ENCODE data around the gene KCNK15. TPM values are rescaled to one million over a fixed set of nuclear protein-coding genes. Genes with fewer than 3 reads are reported as not detected.
"Not testable (repeated sequence)": the region's sequence is repeated elsewhere in the genome, so short reads cannot be mapped to it uniquely, and the experiment has no call there.

KCNK15 gene
- total and polyA plus RNA-seq, 3 donors from 2014 or later = 4.4 to 23.4 (median 16.9) TPM

DNA sequence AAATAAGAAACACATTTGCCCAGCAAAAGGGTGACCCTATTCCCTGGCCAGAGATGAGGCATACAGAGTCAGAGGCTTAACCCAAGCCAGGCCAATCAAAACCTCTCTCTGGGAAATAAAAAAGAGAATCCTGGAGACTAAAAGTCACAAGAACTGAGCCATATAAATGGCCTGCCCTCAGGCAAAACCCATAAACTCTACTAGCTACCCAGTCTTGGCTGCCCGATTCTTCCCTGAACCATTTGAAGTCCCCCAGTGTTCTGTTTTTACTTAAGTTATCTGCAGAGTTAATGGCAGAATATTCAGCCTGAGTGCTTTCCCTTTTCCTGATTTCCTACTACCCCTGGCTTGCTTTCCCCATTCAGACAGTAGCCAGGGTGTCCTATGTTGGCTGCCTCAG is 13.9 kb downstream of the KCNK15 start:
- Histone ChIP-seq H3K4me3 (no peak overlapping the region), H3K9me3 (no peaks in the 10 kb centered on the region), H3K27ac (no peak overlapping the region), H3K27me3 (no peaks in the 10 kb centered on the region), H3K4me1 (peaks cover 13% of the 10 kb centered on the region), H3K36me3 (ENCODE audit: low read depth, missing control alignments) (no peaks in the 10 kb centered on the region)
- TF ChIP-seq, protein P1, sequence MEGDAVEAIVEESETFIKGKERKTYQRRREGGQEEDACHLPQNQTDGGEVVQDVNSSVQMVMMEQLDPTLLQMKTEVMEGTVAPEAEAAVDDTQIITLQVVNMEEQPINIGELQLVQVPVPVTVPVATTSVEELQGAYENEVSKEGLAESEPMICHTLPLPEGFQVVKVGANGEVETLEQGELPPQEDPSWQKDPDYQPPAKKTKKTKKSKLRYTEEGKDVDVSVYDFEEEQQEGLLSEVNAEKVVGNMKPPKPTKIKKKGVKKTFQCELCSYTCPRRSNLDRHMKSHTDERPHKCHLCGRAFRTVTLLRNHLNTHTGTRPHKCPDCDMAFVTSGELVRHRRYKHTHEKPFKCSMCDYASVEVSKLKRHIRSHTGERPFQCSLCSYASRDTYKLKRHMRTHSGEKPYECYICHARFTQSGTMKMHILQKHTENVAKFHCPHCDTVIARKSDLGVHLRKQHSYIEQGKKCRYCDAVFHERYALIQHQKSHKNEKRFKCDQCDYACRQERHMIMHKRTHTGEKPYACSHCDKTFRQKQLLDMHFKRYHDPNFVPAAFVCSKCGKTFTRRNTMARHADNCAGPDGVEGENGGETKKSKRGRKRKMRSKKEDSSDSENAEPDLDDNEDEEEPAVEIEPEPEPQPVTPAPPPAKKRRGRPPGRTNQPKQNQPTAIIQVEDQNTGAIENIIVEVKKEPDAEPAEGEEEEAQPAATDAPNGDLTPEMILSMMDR (IDR thresholded peaks at IDR 0.05) = no peak
- no peak for DNase-seq
- intact Hi-C loops (cut with DNase I; ENCODE audit: low total_unique reads) = no loop called here
- 89 to 100% methylated on average over 1 of the region's 1 CpG for WGBS, 2 donors

DNA sequence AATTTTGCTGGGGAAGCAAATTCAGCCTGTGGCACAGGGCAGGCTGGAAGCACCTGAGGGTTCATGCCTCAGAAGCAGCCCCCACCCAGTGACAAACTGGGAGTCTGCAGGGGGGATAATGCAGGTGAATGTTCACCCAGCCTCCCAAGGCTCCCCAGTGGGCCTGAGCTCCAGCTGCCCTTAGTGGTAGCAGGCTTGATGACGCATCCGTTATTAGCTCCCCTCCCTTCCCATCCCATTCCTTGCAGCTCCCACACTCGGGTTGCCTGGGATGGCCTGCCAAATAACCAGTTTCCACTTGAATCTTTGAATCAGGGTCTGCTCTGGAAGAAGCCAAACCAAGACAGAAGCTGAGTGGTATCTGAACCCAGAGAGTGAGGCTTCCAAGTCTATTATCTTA is 15.8 kb downstream of the KCNK15 start:
- WGBS, 2 donors = 29 to 44% methylated on average over 3 of the region's 3 CpGs
- H3K4me1 ChIP-seq = peaks cover 22% of the 10 kb centered on the region
- no peaks in the 10 kb centered on the region for H3K36me3 ChIP-seq (ENCODE audit: low read depth, missing control alignments)
- H3K27me3 ChIP-seq = no peaks in the 10 kb centered on the region
- TF ChIP-seq, protein P1 (IDR thresholded peaks at IDR 0.05) = no peak
- no peak for TF ChIP-seq POLR2A (IDR thresholded peaks at IDR 0.05)
- H3K4me3 ChIP-seq = no peak overlapping the region
- no peak for DNase-seq
- H3K9me3 ChIP-seq = no peaks in the 10 kb centered on the region
- no peak overlapping the region for H3K27ac ChIP-seq
- intact Hi-C loops (cut with DNase I; ENCODE audit: low total_unique reads) = no loop called here

DNA sequence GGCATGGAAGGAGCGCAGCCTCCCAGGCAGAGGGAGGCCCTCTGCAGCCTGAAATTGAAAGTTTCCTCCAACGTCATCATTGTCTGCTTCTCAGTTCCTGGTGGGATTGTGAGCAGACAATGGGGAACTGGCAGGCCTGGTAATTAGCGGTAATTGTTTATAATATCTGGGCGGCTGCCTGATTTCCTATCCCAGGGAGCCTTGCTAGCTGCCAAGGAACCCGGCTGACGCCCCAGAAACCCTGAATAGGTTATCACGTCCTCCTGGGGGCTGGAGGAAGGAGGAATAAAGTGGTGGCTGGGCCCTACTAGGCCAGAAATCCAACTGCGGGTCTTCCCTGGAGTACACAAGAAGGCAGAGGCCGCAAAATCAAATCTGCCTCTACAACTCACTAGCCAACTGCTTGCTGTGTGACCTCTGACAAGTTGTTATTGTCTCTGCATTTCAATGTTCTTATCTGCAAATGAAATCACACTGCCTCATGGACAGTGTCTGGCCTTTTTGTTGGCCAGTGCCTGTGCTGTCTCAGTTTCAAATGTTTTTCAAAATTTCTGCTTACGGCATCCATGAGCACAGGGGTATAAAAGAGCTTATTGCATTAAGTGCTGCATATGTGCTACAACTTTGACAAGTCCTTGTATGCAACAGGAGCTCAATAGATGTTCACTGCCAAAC is 16.9 kb downstream of the KCNK15 start:
- no peaks in the 10 kb centered on the region for H3K36me3 ChIP-seq (ENCODE audit: low read depth, missing control alignments)
- intact Hi-C loops (cut with DNase I; ENCODE audit: low total_unique reads) = no loop called here
- no peaks in the 10 kb centered on the region for H3K27me3 ChIP-seq
- peaks cover 22% of the 10 kb centered on the region for H3K4me1 ChIP-seq
- H3K27ac ChIP-seq = peak overlapping the region in 1 of 2 donors; percentile 19
- no peak for DNase-seq
- no peak for TF ChIP-seq POLR2A (IDR thresholded peaks at IDR 0.05)
- TF ChIP-seq, protein P1 (IDR thresholded peaks at IDR 0.05) = no peak
- 47 to 68% methylated on average over 9 to 10 of the region's 10 CpGs for WGBS, 2 donors
- no peaks in the 10 kb centered on the region for H3K9me3 ChIP-seq
- H3K4me3 ChIP-seq = no peak overlapping the region

DNA sequence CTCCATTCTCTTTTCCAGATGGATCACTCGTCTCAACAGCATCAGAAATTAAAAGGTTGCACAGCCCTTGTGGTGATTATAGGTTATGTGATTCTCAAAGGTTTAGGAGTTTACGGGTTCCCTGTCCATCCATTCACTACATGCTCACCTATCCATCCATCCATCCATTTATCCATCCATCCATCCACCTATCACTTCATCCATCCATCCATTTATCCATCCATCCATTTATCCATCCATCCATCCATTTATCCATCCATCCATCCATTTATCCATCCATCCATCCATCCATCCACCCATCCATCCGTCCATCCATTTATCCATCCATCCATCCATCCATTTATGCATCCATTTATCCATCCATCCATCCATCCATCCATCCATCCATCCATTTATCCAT is 18.1 kb downstream of the KCNK15 start:
- H3K9me3 ChIP-seq; DNase-seq; H3K4me3 ChIP-seq; H3K36me3 ChIP-seq (ENCODE audit: low read depth, missing control alignments); H3K27me3 ChIP-seq; H3K27ac ChIP-seq; intact Hi-C loops (cut with DNase I; ENCODE audit: low total_unique reads): not testable (repeated sequence)
- H3K4me1 ChIP-seq = peaks cover 22% of the 10 kb centered on the region
- 89 to 91% methylated on average over 3 of the region's 3 CpGs for WGBS, 2 donors

- intact Hi-C loops (cut with DNase I; ENCODE audit: low total_unique reads) = no loop called here
- DNase-seq = no peak
- no peak for TF ChIP-seq POLR2A (IDR thresholded peaks at IDR 0.05)
- TF ChIP-seq, protein P1 (IDR thresholded peaks at IDR 0.05) = no peak
- H3K27ac ChIP-seq = no peak overlapping the region
- H3K9me3 ChIP-seq = no peaks in the 10 kb centered on the region
- whole genome bisulfite sequencing, 2 donors = 43 to 56% methylated on average over 4 of the region's 4 CpGs
- no peaks in the 10 kb centered on the region for H3K36me3 ChIP-seq (ENCODE audit: low read depth, missing control alignments)
- H3K4me3 ChIP-seq = no peak overlapping the region
- peaks cover 22% of the 10 kb centered on the region for H3K4me1 ChIP-seq
- no peaks in the 10 kb centered on the region for H3K27me3 ChIP-seq
Observed at GRCh38 chr20:44765091-44765490, 19.4 kb downstream of the KCNK15 start.

Data from testis (tissue), 3 donors.